Smooth muscle cell (in vitro differentiated cells): ENCODE data around the gene LRP1. TPM values are rescaled to one million over a fixed set of nuclear protein-coding genes. Genes with fewer than 3 reads are reported as not detected.

Source experiments
- DNase-seq: peaks from one replicate; lab custom pipeline; 2025; ENCODE audit not compliant: unreplicated experiment; lab: John Stamatoyannopoulos, UW
- H2AFZ ChIP-seq: fragments of 200-600 bp; sonication (generic); 2 replicates; pipeline ENCODE4 v1.6.0; 2016; ENCODE audit warnings: antibody characterized with exemption, low read depth, mild to moderate bottlenecking
- H3F3A ChIP-seq: fragments of 200-600 bp; sonication (generic); 2 replicates; pipeline ENCODE4 v1.6.0; 2017; ENCODE audit warnings: antibody characterized with exemption, low read depth
- H3K27ac ChIP-seq: fragments of 200-600 bp; sonication (generic); 2 replicates; pipeline ENCODE4 v1.5.1; 2016; ENCODE audit warnings: low read depth, mild to moderate bottlenecking
- H3K27me3 ChIP-seq: fragments of 200-600 bp; sonication (generic); 2 replicates; pipeline ENCODE4 v1.6.1; 2016; ENCODE audit warnings: low read depth, mild to moderate bottlenecking
- H3K36me3 ChIP-seq: fragments of 200-600 bp; sonication (generic); 2 replicates; pipeline ENCODE4 v1.5.1; 2016; ENCODE audit warnings: low read depth
- H3K4me1 ChIP-seq: fragments of 200-600 bp; sonication (generic); 2 replicates; pipeline ENCODE4 v1.5.1; 2016; ENCODE audit warnings: low read depth
- H3K4me2 ChIP-seq: fragments of 200-600 bp; sonication (generic); 2 replicates; pipeline ENCODE4 v1.6.0; 2016; ENCODE audit warnings: mild to moderate bottlenecking
- H3K4me3 ChIP-seq: fragments of 200-600 bp; sonication (generic); 2 replicates; pipeline ENCODE4 v1.5.1; 2016; ENCODE audit warnings: mild to moderate bottlenecking
- H3K79me2 ChIP-seq: fragments of 200-600 bp; sonication (generic); 2 replicates; pipeline ENCODE4 v1.6.0; 2016; ENCODE audit warnings: low read depth, mild to moderate bottlenecking
- H3K9ac ChIP-seq: fragments of 200-600 bp; sonication (generic); 2 replicates; pipeline ENCODE4 v1.6.0; 2016; ENCODE audit warnings: low read depth
- H3K9me3 ChIP-seq: fragments of 200-600 bp; sonication (generic); replicated peaks from 2 replicates; pipeline ENCODE4 v1.5.1; 2016; ENCODE audit warnings: low read depth
- H4K20me1 ChIP-seq: fragments of 200-600 bp; sonication (generic); 2 replicates; pipeline ENCODE4 v1.6.0; 2016; ENCODE audit warnings: low read depth
- WGBS: methylation state at CpG from one replicate; pipeline ENCODE4 v1.1.7; 2016; ENCODE audit warnings: low lambda C conversion rate; 5-methylcytosine and 5-hydroxymethylcytosine counted together
- polyA plus RNA-seq: library from polyadenylated mRNA; unstranded; fragments of >200 nt; fragmentation: Nextera tagmentation; extraction: Ambion mirVana; gene quantifications from 2 replicates; pipeline ENCODE4 v1.2.1, GENCODE V29; 2016
- total RNA-seq: library from RNA; depleted of rRNA; stranded (reverse); fragments of >200 nt; gene quantifications from 2 replicates; pipeline ENCODE4 v1.2.3, GENCODE V29; 2014
- TF ChIP-seq, protein P1 (sequence below): fragments of 200-600 bp; sonication (generic); IDR thresholded peaks from 2 replicates; pipeline ENCODE4 v1.5.1; 2017; ENCODE audit warnings: borderline replicate concordance, mild to moderate bottlenecking, antibody characterized with exemption; ENCODE audit not compliant: insufficient read depth, poor library complexity, severe bottlenecking

LRP1 gene
- total and polyA plus RNA-seq, 2 experiments from 2014 or later = 75.3 to 95.4 TPM

DNA sequence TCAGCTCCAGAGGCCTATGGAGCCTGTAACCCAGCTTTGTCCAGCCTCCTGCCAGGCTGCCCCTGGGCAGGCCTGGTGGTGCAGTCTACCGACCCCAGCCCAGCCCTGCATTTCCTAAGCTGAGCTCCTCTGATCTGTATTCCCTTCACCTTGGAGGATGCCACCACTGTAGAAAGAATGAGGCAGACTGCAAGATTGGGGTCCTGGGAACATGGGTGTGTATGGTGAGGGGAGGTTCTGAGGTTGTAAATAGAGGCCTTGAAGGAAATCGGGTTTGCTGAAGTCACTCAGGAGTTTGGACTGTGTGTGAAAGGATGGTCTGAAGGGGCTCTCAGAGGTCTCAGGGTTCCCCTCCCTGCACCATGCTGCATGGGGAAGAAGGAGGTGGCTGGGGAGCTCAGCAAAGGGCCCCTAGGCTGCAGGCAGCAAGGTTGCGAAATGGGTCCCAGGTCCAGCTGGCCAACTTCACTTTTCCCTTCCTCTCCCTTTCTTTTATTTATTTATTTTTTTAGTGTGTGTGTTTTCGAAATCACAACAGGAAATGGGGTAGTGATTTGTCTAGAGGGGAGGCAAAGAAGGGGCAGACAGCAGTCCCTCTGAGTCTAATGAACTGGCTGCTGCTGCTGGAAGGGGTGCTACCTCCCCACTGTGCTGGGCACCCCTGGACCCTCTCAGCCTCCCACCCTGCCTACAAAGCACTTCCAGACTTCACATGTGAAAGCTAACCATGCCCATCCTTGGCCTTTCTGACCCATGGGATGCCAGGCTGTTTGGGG, 20.4 kb downstream of the LRP1 start:
- 79% methylated on average over 4 of the region's 4 CpGs for WGBS
- Histone ChIP-seq H3K9me3 (no peaks in the 10 kb centered on the region), H3K4me1 (no peaks in the 10 kb centered on the region), H3K9ac (peak overlapping the region; percentile 7), H3K36me3 (no peaks in the 10 kb centered on the region), H3K4me2 (peak overlapping the region; percentile 70), H3F3A (peaks cover 15% of the 10 kb centered on the region), H3K4me3 (no peak overlapping the region), H3K27ac (peak overlapping the region; percentile 41), H4K20me1 (peaks cover 100% of the 10 kb centered on the region), H2AFZ (no peak overlapping the region), H3K79me2 (peaks cover 24% of the 10 kb centered on the region), H3K27me3 (no peaks in the 10 kb centered on the region)
- TF ChIP-seq, protein P1, sequence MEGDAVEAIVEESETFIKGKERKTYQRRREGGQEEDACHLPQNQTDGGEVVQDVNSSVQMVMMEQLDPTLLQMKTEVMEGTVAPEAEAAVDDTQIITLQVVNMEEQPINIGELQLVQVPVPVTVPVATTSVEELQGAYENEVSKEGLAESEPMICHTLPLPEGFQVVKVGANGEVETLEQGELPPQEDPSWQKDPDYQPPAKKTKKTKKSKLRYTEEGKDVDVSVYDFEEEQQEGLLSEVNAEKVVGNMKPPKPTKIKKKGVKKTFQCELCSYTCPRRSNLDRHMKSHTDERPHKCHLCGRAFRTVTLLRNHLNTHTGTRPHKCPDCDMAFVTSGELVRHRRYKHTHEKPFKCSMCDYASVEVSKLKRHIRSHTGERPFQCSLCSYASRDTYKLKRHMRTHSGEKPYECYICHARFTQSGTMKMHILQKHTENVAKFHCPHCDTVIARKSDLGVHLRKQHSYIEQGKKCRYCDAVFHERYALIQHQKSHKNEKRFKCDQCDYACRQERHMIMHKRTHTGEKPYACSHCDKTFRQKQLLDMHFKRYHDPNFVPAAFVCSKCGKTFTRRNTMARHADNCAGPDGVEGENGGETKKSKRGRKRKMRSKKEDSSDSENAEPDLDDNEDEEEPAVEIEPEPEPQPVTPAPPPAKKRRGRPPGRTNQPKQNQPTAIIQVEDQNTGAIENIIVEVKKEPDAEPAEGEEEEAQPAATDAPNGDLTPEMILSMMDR = no peak
- no peak for DNase-seq

DNA sequence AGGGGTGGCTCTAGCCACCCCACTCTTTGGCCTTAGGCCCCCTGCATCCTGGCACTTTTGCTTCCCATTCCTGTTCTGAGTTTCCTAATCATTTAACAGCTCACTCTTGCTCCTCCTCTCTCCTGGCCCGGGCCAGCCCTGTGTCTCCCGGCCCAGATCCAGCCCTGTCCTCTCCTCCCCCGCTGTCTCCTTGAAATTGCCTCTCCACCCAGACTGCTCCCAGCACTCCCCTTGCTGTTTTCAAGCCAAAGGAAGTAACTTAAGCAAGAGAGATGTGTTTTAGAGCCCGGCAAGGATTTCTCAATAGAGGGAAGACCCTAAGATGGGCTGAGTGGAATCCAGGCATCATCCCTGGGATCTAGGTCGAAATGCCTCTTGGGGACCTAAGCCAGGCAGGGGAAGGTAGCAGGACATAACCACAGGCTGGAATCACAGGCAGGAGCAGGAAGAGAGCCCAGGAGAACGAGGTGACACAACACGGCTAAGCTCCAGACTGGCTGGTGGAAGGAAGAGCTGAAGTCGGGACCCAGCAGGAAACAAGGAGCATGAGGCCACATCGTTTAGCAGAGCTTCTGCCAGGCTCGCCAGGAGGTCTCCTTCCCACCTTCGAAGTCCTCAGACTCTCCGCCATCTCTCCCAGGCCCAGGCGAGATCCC, 21.1 kb downstream of the LRP1 start:
- Histone ChIP-seq H3K4me1 (no peaks in the 10 kb centered on the region), H4K20me1 (peaks cover 100% of the 10 kb centered on the region), H3K36me3 (no peaks in the 10 kb centered on the region), H2AFZ (no peak overlapping the region), H3K27ac (peak overlapping the region; percentile 41), H3K4me3 (no peak overlapping the region), H3K9me3 (no peaks in the 10 kb centered on the region), H3F3A (peaks cover 15% of the 10 kb centered on the region), H3K27me3 (no peaks in the 10 kb centered on the region), H3K79me2 (peaks cover 21% of the 10 kb centered on the region), H3K9ac (no peak overlapping the region), H3K4me2 (no peak overlapping the region)
- TF ChIP-seq, protein P1 = no peak
- DNase-seq = no peak
- 70% methylated on average over 13 of the region's 13 CpGs for WGBS

- no peak overlapping the region for H3K4me2 ChIP-seq
Measured at GRCh38 chr12:57150400-57151000, 22.2 kb downstream of the LRP1 start.

More at GRCh38 chr12:57150400-57151000, 22.2 kb downstream of the LRP1 start:
- no peak for DNase-seq
- Histone ChIP-seq H2AFZ (no peak overlapping the region), H3K9ac (no peak overlapping the region), H3K79me2 (peaks cover 16% of the 10 kb centered on the region), H3K9me3 (no peaks in the 10 kb centered on the region), H3K4me3 (no peak overlapping the region), H3K27me3 (no peaks in the 10 kb centered on the region), H3K36me3 (peaks cover 3% of the 10 kb centered on the region), H4K20me1 (peaks cover 100% of the 10 kb centered on the region), H3F3A (peaks cover 10% of the 10 kb centered on the region), H3K4me1 (no peaks in the 10 kb centered on the region), H3K27ac (no peak overlapping the region)
- TF ChIP-seq, protein P1 = no peak
- WGBS = 99% methylated on average over 6 of the region's 6 CpGs
